Measurements from ENCODE around the gene ABCB6. TPM values are rescaled to one million over a fixed set of nuclear protein-coding genes. Genes with fewer than 3 reads are reported as not detected.

Gene ABCB6
- total RNA-seq, 1 donor from 2014 or later: 18.2 TPM

DNA sequence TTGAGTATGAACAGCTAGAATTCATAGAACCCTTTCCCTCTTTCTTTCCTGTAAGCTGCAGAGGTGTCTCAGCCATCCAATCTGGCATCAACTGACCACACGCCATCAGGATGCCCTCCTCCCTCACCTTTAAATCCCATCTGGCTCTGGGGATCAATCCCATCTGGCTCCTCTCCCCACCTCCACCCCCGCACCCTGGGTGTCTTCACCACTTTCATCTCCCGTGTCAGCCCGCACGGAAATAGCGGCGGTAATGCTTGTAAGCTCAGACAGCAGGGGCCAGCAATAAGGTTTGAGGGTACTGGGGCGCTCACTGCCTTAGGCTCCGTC is 33.8 kb upstream of the ABCB6 start:
- no peak for DNase-seq
- H3K9me3 ChIP-seq: no peaks in the 10 kb centered on the region
- peaks cover 12% of the 10 kb centered on the region for H3K36me3 ChIP-seq
- no peak for ATAC-seq
- H3K4me1 ChIP-seq: peaks cover 48% of the 10 kb centered on the region
- no peaks in the 10 kb centered on the region for H3K27me3 ChIP-seq
- H3K4me3 ChIP-seq: peak overlapping the region; percentile 77
- intact Hi-C loops (cut with DNase I): no loop called here
- H3K27ac ChIP-seq: peak overlapping the region; percentile 81
- TF ChIP-seq, protein P1, sequence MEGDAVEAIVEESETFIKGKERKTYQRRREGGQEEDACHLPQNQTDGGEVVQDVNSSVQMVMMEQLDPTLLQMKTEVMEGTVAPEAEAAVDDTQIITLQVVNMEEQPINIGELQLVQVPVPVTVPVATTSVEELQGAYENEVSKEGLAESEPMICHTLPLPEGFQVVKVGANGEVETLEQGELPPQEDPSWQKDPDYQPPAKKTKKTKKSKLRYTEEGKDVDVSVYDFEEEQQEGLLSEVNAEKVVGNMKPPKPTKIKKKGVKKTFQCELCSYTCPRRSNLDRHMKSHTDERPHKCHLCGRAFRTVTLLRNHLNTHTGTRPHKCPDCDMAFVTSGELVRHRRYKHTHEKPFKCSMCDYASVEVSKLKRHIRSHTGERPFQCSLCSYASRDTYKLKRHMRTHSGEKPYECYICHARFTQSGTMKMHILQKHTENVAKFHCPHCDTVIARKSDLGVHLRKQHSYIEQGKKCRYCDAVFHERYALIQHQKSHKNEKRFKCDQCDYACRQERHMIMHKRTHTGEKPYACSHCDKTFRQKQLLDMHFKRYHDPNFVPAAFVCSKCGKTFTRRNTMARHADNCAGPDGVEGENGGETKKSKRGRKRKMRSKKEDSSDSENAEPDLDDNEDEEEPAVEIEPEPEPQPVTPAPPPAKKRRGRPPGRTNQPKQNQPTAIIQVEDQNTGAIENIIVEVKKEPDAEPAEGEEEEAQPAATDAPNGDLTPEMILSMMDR (IDR thresholded peaks at IDR 0.05): no peak

GRCh38 chr2:219252084-219252483 is 33.3 kb upstream of the ABCB6 start:
- peaks cover 51% of the 10 kb centered on the region for H3K4me1 ChIP-seq
- intact Hi-C loops (cut with DNase I): no loop called here
- DNase-seq (no peak), ATAC-seq (no peak)
- peaks cover 16% of the 10 kb centered on the region for H3K36me3 ChIP-seq
- no peaks in the 10 kb centered on the region for H3K27me3 ChIP-seq
- peak overlapping the region; percentile 81 for H3K27ac ChIP-seq
- no peaks in the 10 kb centered on the region for H3K9me3 ChIP-seq
- H3K4me3 ChIP-seq: peak overlapping the region; percentile 77
- TF ChIP-seq, protein P1 (IDR thresholded peaks at IDR 0.05): no peak

DNA sequence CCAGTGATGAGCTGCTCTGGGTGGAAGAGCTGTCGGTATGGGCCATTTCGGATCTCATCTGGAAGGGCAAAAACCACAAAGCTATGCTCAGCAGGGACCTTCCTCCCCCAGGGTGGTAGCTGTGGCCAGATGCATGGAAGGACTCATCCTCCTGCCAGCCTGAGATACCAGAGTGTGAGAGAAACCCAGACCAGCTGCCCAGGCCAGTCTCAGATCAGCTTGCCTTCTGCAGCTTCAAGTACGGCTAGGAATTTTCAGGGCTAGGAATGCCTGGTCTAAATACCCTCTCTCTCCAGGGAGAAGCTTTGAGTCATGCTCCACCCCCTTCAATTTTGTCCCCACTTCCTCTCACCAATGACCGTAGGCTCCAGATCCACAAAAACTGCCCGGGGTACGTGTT is 32.9 kb upstream of the ABCB6 start:
- H3K27me3 ChIP-seq: no peaks in the 10 kb centered on the region
- intact Hi-C loops (cut with DNase I): no loop called here
- TF ChIP-seq, protein P1 (IDR thresholded peaks at IDR 0.05): no peak

GRCh38 chr2:219250049-219250781 is 31.5 kb upstream of the ABCB6 start:
- DNase-seq: no peak

More for the DNA sequence above, 32.9 kb upstream of the ABCB6 start:
- Histone ChIP-seq H3K36me3 (peaks cover 19% of the 10 kb centered on the region), H3K27ac (peak overlapping the region; percentile 81), H3K9me3 (no peaks in the 10 kb centered on the region), H3K4me3 (peak overlapping the region; percentile 77), H3K4me1 (peaks cover 56% of the 10 kb centered on the region)
- ATAC-seq: no peak
- DNase-seq: no peak

GRCh38 chr2:219249203-219249980 is 30.6 kb upstream of the ABCB6 start:
- peaks cover 19% of the 10 kb centered on the region for H3K36me3 ChIP-seq
- H3K27me3 ChIP-seq: no peaks in the 10 kb centered on the region
- no peaks in the 10 kb centered on the region for H3K9me3 ChIP-seq
- TF ChIP-seq, protein P1 (IDR thresholded peaks at IDR 0.05): no peak
- peak; percentile 89 for DNase-seq
- H3K27ac ChIP-seq: peak overlapping the region; percentile 91
- intact Hi-C loops (cut with DNase I): no loop called here
- peaks cover 69% of the 10 kb centered on the region for H3K4me1 ChIP-seq
- peak; percentile 58 for ATAC-seq
- peak overlapping the region; percentile 36 for H3K4me3 ChIP-seq

More at GRCh38 chr2:219250049-219250781, 31.5 kb upstream of the ABCB6 start:
- H3K9me3 ChIP-seq: no peaks in the 10 kb centered on the region
- no peaks in the 10 kb centered on the region for H3K27me3 ChIP-seq
- intact Hi-C loops (cut with DNase I): no loop called here
- H3K36me3 ChIP-seq: peaks cover 19% of the 10 kb centered on the region
- peaks cover 65% of the 10 kb centered on the region for H3K4me1 ChIP-seq
- H3K4me3 ChIP-seq: peak overlapping the region; percentile 36
- no peak for ATAC-seq
- peak overlapping the region; percentile 91 for H3K27ac ChIP-seq
- TF ChIP-seq, protein P1 (IDR thresholded peaks at IDR 0.05): no peak

Measured in upper lobe of right lung (tissue), 1 donor.